A549 (cell line): ENCODE measurements around the gene GINS1. TPM values are rescaled to one million over a fixed set of nuclear protein-coding genes. Genes with fewer than 3 reads are reported as not detected.

ENCODE experiments used
- ATAC-seq, 2 experiments: fragments of 200-7000 bp in 1 of 2; fragments of >200 bp in 1 of 2; cut with Nextera tagmentation in 1 of 2; cut with Tn5 transposase in 1 of 2; 3 replicates each; pipeline versions ENCODE4 v1.8.0 to v1.9.1; 2018 to 2020; ENCODE audit warnings: mild to moderate bottlenecking in 1 of 2, moderate library complexity in 1 of 2
- CTCF ChIA-PET: fragments of 300-600 bp; sonication (Branson Sonifier 250); formaldehyde crosslinking; extraction: SDS; loops from one replicate; lab custom pipeline; 2021; ENCODE audit warnings: antibody characterized with exemption, inconsistent platforms; lab: Yijun Ruan, JAX
- POLR2A ChIA-PET: fragments of 350-600 bp; formaldehyde crosslinking; extraction: SDS; loops from one replicate; lab custom pipeline; 2021; ENCODE audit warnings: antibody characterized with exemption, inconsistent platforms; lab: Yijun Ruan, JAX
- DNase-seq, 2 experiments: peaks; one replicate each; pipeline versions ENCODE4 v3.0.0 to v3.0.0-alpha.2; 2011 to 2016; ENCODE audit warnings: low read depth in 1 of 2, low spot score in 1 of 2
- FAIRE-seq: peaks from 2 replicates; lab custom pipeline; 2011; peaks lifted over from hg19 to GRCh38; lab: Jason Lieb, UNC
- H3K27ac ChIP-seq, 2 experiments: fragments of >200 bp; sonication (Bioruptor Twin); formaldehyde crosslinking; 3 replicates each; pipeline ENCODE4 v1.5.1; 2016 to 2017
- H3K4me1 ChIP-seq: fragments of >200 bp; sonication (Bioruptor Twin); formaldehyde crosslinking; 3 replicates; pipeline ENCODE4 v1.6.1; 2016
- H3K4me2 ChIP-seq: fragments of >200 bp; sonication (Bioruptor Twin); formaldehyde crosslinking; 3 replicates; pipeline ENCODE4 v1.6.1; 2016
- H3K4me3 ChIP-seq: fragments of >200 bp; sonication (Bioruptor Twin); formaldehyde crosslinking; 3 replicates; pipeline ENCODE4 v1.5.1; 2016
- H3K9me3 ChIP-seq: fragments of >200 bp; sonication (Bioruptor Twin); formaldehyde crosslinking; 3 replicates; pipeline ENCODE4 v1.6.1; 2016
- BHLHE40 ChIP-seq: IDR thresholded peaks from 2 replicates; pipeline ENCODE4 v1.6.1; 2012; ENCODE audit warnings: low read depth, low read length, inconsistent platforms
- CBX2 ChIP-seq: fragments of 200-600 bp; sonication (generic); IDR thresholded peaks from 2 replicates; pipeline ENCODE4 v1.6.1; 2016; ENCODE audit warnings: low read depth, mild to moderate bottlenecking, borderline replicate concordance
- CBX8 ChIP-seq: fragments of 200-600 bp; sonication (generic); IDR thresholded peaks from 2 replicates; pipeline ENCODE4 v1.6.1; 2016
- CEBPB ChIP-seq, 2 experiments: fragments of >200 bp in 1 of 2; sonication (Bioruptor Twin) in 1 of 2; formaldehyde crosslinking in 1 of 2; IDR thresholded peaks; 2 replicates each; pipeline ENCODE4 v1.6.1; 2012 to 2016
- CHD2 ChIP-seq: fragments of 150-350 bp; IDR thresholded peaks from 2 replicates; pipeline ENCODE4 v1.6.1; 2014; ENCODE audit warnings: low read length; ENCODE audit not compliant: partially characterized antibody
- CTCF ChIP-seq: fragments of >200 bp; sonication (Bioruptor Twin); formaldehyde crosslinking; IDR thresholded peaks from 3 replicates; pipeline ENCODE4 v1.5.1; 2016
- EHMT2 ChIP-seq: fragments of 200-600 bp; sonication (generic); IDR thresholded peaks from 2 replicates; pipeline ENCODE4 v1.6.1; 2016; ENCODE audit warnings: antibody characterized with exemption, low read depth, mild to moderate bottlenecking, moderate library complexity
- ESRRA ChIP-seq: fragments of 150-350 bp; IDR thresholded peaks from 2 replicates; pipeline ENCODE4 v1.6.1; 2014; ENCODE audit warnings: mild to moderate bottlenecking, low read length, borderline replicate concordance
- FOSB ChIP-seq: fragments of 250-450 bp; sonication (Bioruptor Pico); IDR thresholded peaks from 2 replicates; pipeline ENCODE4 v1.5.0; 2020; ENCODE audit warnings: mild to moderate bottlenecking, moderate library complexity
- FOSL2 ChIP-seq, 2 experiments: fragments of 450-650 bp in 1 of 2; fragments of >200 bp in 1 of 2; sonication (Bioruptor Twin) in 1 of 2; formaldehyde crosslinking; IDR thresholded peaks; 2 replicates each; pipeline versions ENCODE4 v1.5.0 to v1.6.1; 2016 to 2020; ENCODE audit warnings: mild to moderate bottlenecking in 1 of 2, moderate library complexity in 1 of 2
- FOXS1 ChIP-seq: fragments of 250-450 bp; sonication (Bioruptor Pico); IDR thresholded peaks from 2 replicates; pipeline ENCODE4 v1.5.0; 2020; ENCODE audit warnings: mild to moderate bottlenecking, moderate library complexity
- GATA3 ChIP-seq: IDR thresholded peaks from 2 replicates; pipeline ENCODE4 v1.6.1; 2012; ENCODE audit warnings: borderline replicate concordance
- HDAC2 ChIP-seq: fragments of 200-600 bp; sonication (generic); IDR thresholded peaks from 2 replicates; pipeline ENCODE4 v1.6.1; 2016
- HOXA7 ChIP-seq: fragments of 250-450 bp; sonication (Bioruptor Pico); IDR thresholded peaks from 2 replicates; pipeline ENCODE4 v1.5.0; 2020; ENCODE audit warnings: mild to moderate bottlenecking, moderate library complexity
- HOXB5 ChIP-seq: fragments of 250-450 bp; sonication (Bioruptor Pico); IDR thresholded peaks from 2 replicates; pipeline ENCODE4 v1.5.0; 2020; ENCODE audit warnings: mild to moderate bottlenecking, moderate library complexity
- JUN ChIP-seq, 2 experiments: fragments of >200 bp; sonication (Bioruptor Twin); formaldehyde crosslinking; IDR thresholded peaks; 2 replicates in 1 of 2; 3 replicates in 1 of 2; pipeline ENCODE4 v1.6.1; 2016 to 2017
- KDM1A ChIP-seq: fragments of 200-600 bp; sonication (generic); IDR thresholded peaks from 2 replicates; pipeline ENCODE4 v1.6.1; 2016; ENCODE audit warnings: low read depth, mild to moderate bottlenecking
- KDM5A ChIP-seq: fragments of 200-600 bp; sonication (generic); IDR thresholded peaks from 2 replicates; pipeline ENCODE4 v1.6.1; 2016; ENCODE audit warnings: antibody characterized with exemption, mild to moderate bottlenecking
- MAZ ChIP-seq: fragments of 150-350 bp; IDR thresholded peaks from 2 replicates; pipeline ENCODE4 v1.6.1; 2014; ENCODE audit warnings: antibody characterized with exemption, low read depth, low read length, borderline replicate concordance
- MYC ChIP-seq: IDR thresholded peaks from 2 replicates; pipeline ENCODE4 v1.6.1; 2012; ENCODE audit warnings: mild to moderate bottlenecking, inconsistent platforms, low read length, improper control_type of control experiment, borderline replicate concordance
- NFE2L2 ChIP-seq: fragments of 150-350 bp; conservative IDR thresholded peaks from 2 replicates; pipeline ENCODE4 v1.6.1; 2014; ENCODE audit warnings: low read length
- PHF8 ChIP-seq: fragments of 200-600 bp; sonication (generic); IDR thresholded peaks from 2 replicates; pipeline ENCODE4 v1.6.1; 2016; ENCODE audit warnings: low read depth, mild to moderate bottlenecking, antibody characterized with exemption, moderate library complexity, borderline replicate concordance
- POLR2AphosphoS2 ChIP-seq: conservative IDR thresholded peaks from 2 replicates; pipeline ENCODE4 v1.6.1; 2012; ENCODE audit warnings: low read length, improper control_type of control experiment, inconsistent platforms
- RAD21 ChIP-seq, 2 experiments: fragments of >200 bp in 1 of 2; sonication (Bioruptor Twin) in 1 of 2; formaldehyde crosslinking in 1 of 2; IDR thresholded peaks in 1 of 2; conservative IDR thresholded peaks in 1 of 2; 2 replicates in 1 of 2; 3 replicates in 1 of 2; pipeline ENCODE4 v1.6.1; 2012 to 2018; ENCODE audit warnings: inconsistent platforms in 1 of 2
- RARB ChIP-seq: fragments of 250-450 bp; sonication (Bioruptor Pico); IDR thresholded peaks from 2 replicates; pipeline ENCODE4 v1.8.0; 2021; ENCODE audit warnings: mild to moderate bottlenecking, moderate library complexity
- RNF2 ChIP-seq: fragments of 200-600 bp; sonication (generic); IDR thresholded peaks from 2 replicates; pipeline ENCODE4 v1.6.1; 2016; ENCODE audit warnings: low read depth, mild to moderate bottlenecking, antibody characterized with exemption, moderate library complexity, borderline replicate concordance
- SMC3 ChIP-seq: fragments of >200 bp; sonication (Bioruptor Twin); formaldehyde crosslinking; IDR thresholded peaks from 3 replicates; pipeline ENCODE4 v1.6.1; 2018; ENCODE audit warnings: inconsistent platforms
- TFCP2L1 ChIP-seq: fragments of 250-450 bp; sonication (Bioruptor Pico); IDR thresholded peaks from 2 replicates; pipeline ENCODE4 v1.5.0; 2021; ENCODE audit warnings: mild to moderate bottlenecking
- TP53 ChIP-seq: fragments of 250-450 bp; sonication (Bioruptor Pico); IDR thresholded peaks from 2 replicates; pipeline ENCODE4 v1.5.0; 2021; ENCODE audit warnings: mild to moderate bottlenecking, moderate library complexity
- ZC3H11A ChIP-seq: fragments of 450-650 bp; IDR thresholded peaks from 2 replicates; pipeline ENCODE4 v1.6.1; 2014; ENCODE audit warnings: antibody characterized with exemption, mild to moderate bottlenecking
- ZFP36 ChIP-seq: fragments of 450-650 bp; IDR thresholded peaks from 2 replicates; pipeline ENCODE4 v1.6.1; 2014; ENCODE audit warnings: borderline replicate concordance; ENCODE audit not compliant: partially characterized antibody
- ZNF302 ChIP-seq: fragments of 250-450 bp; sonication (Bioruptor Pico); IDR thresholded peaks from 2 replicates; pipeline ENCODE4 v1.9.0; 2021; ENCODE audit warnings: inconsistent platforms, mild to moderate bottlenecking, moderate library complexity
- ZSCAN20 ChIP-seq: fragments of 250-450 bp; sonication (Bioruptor Pico); IDR thresholded peaks from 2 replicates; pipeline ENCODE4 v1.8.0; 2022; ENCODE audit warnings: mild to moderate bottlenecking, moderate library complexity
- WGBS: methylation state at CpG from one replicate; pipeline ENCODE4 v1.1.6; 2017; ENCODE audit errors: missing lambda C conversion rate; 5-methylcytosine and 5-hydroxymethylcytosine counted together
- polyA plus RNA-seq, 4 experiments: library from polyadenylated mRNA; depleted of rRNA in 3 of 4; stranded (reverse); fragments of >200 nt; fragmentation: RNase III in 1 of 4; extraction: RNeasy Plus Mini Kit Qiagen cat#74134 plus additional on column Dnase treatment in 1 of 4; gene quantifications; 2 replicates in 3 of 4; 3 replicates in 1 of 4; pipeline ENCODE4 v1.2.3, GENCODE V29; 2011 to 2017
- TF ChIP-seq, protein P1 (sequence below): IDR thresholded peaks from 2 replicates; pipeline ENCODE4 v1.6.1; 2012
- TF ChIP-seq, protein P2 (sequence below): fragments of 250-450 bp; sonication (Bioruptor Pico); IDR thresholded peaks from 2 replicates; pipeline ENCODE4 v1.5.0; 2020; ENCODE audit warnings: low read depth, mild to moderate bottlenecking, moderate library complexity

Gene GINS1
- polyA plus RNA-seq, 2 of the 4 experiments (the other 2 are of a cell fraction) = 34.2 to 46.4 TPM

GRCh38 chr20:25424536-25424935, 17.1 kb downstream of the GINS1 start:
- TF ChIP-seq ZC3H11A (no peak), RNF2 (no peak), CTCF (no peak), GATA3 (no peak), CEBPB (IDR thresholded peaks at IDR 0.05) (no peak), BHLHE40 (no peak), JUN (IDR thresholded peaks at IDR 0.05) (no peak), TP53 (CRISPR knock-in tag) (no peak), KDM1A (no peak), PHF8 (no peak), CHD2 (no peak), MAZ (no peak), ZNF302 (CRISPR knock-in tag) (no peak), ZFP36 (no peak), RAD21 (conservative IDR thresholded peaks at IDR 0.05 in 1 of 2, IDR thresholded peaks at IDR 0.05 in 1 of 2) (no peak), HOXB5 (CRISPR knock-in tag) (no peak), MYC (no peak), FOXS1 (CRISPR knock-in tag) (no peak), POLR2AphosphoS2 (no peak)
- TF ChIP-seq, all 56 proteins: peak for 0
- Histone ChIP-seq H3K4me2 (no peak overlapping the region), H3K4me1 (no peaks in the 10 kb centered on the region), H3K9me3 (no peaks in the 10 kb centered on the region), H3K4me3 (no peak overlapping the region), H3K27ac (no peak overlapping the region)
- POLR2A ChIA-PET = no interaction called here
- ATAC-seq (no peak), FAIRE-seq (peak; percentile 77), DNase-seq (no peak)
- CTCF ChIA-PET = interaction anchor here (1.3 kb wide), 1 partner anchor 26 kb away, joined by 3 read pairs; no protein-coding TSS in a partner anchor
- WGBS = 86% methylated on average over 3 of the region's 3 CpGs

DNA sequence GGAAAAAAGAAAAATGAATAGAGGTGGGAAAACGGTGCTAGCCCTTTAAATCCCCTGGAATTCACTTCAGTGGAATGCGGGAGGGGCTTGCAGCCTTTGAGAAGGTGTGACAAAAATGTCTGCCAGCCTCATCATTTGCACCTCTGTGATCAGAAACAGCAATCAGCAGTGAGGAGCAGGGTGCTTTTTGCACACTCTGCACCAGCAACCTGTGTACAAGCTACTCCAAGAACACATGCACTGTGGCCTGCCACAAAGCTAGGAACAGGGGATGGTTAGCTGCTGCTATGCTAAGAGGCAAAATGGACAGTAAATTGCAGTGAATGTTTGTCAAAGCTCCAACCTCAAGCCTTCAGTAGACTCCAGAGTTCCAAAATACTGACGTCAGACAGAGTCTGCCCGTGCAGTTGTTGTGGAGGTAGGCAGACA, 29.7 kb downstream of the GINS1 start:
- POLR2A ChIA-PET = no interaction called here
- Histone ChIP-seq H3K9me3 (no peaks in the 10 kb centered on the region), H3K27ac (peak overlapping the region in 1 of 2 experiments; percentile 2; a peak in 1 of 6 replicates), H3K4me2 (0 out of 3 replicates have a peak overlapping the region, but pooled peaks have one; percentile 6), H3K4me3 (no peak overlapping the region), H3K4me1 (peaks cover 8% of the 10 kb centered on the region; the same call in 1 of the 3 replicates)
- WGBS = 62% methylated on average over 4 of the region's 4 CpGs
- no peak for DNase-seq
- FAIRE-seq = no peak
- ATAC-seq = peak; percentile 24 to 58; a peak in 4 of 6 replicates
- CTCF ChIA-PET = interaction anchor here (1.0 kb wide), 1 partner anchor 169 kb away, joined by 3 read pairs; no protein-coding TSS in a partner anchor
- TF ChIP-seq RARB = no peak

DNA sequence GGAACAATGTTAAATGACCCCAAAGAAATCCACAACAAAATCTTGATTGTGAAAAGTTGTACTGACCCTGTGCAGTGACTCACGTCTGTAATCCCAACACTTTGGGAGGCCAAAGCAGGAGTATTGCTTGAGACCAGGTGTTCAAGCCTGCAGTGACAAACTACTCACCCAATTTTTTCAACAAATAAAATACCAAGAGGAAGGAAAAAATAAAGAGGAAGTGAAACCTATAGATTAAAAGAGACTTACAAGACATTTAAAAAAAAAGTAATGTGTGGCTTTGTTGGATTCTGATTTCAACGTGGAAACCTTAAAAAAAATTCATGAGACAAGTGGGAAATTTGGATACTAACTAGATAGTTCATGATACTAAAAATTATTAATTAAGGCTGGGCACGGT, 31.9 kb downstream of the GINS1 start:
- CTCF ChIA-PET = interaction anchor here (1.3 kb wide), 1 partner anchor 40 kb away, joined by 3 read pairs; no protein-coding TSS in a partner anchor
- 94% methylated on average over 3 of the region's 3 CpGs for WGBS
- TF ChIP-seq BHLHE40 (no peak), CBX2 (no peak), GATA3 (no peak), HDAC2 (no peak), HOXA7 (CRISPR knock-in tag) (no peak), EHMT2 (no peak), ZNF302 (CRISPR knock-in tag) (no peak), CBX8 (no peak), TFCP2L1 (CRISPR knock-in tag) (no peak), FOXS1 (CRISPR knock-in tag) (no peak), NFE2L2 (no peak), KDM5A (no peak), FOSB (CRISPR knock-in tag) (no peak), FOSL2 (IDR thresholded peaks at IDR 0.05) (no peak), FOSL2 (CRISPR knock-in tag; IDR thresholded peaks at IDR 0.05) (no peak), ESRRA (no peak), ZSCAN20 (CRISPR knock-in tag) (no peak), SMC3 (no peak)
- TF ChIP-seq, protein P1, sequence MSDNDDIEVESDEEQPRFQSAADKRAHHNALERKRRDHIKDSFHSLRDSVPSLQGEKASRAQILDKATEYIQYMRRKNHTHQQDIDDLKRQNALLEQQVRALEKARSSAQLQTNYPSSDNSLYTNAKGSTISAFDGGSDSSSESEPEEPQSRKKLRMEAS = no peak
- TF ChIP-seq, protein P2, sequence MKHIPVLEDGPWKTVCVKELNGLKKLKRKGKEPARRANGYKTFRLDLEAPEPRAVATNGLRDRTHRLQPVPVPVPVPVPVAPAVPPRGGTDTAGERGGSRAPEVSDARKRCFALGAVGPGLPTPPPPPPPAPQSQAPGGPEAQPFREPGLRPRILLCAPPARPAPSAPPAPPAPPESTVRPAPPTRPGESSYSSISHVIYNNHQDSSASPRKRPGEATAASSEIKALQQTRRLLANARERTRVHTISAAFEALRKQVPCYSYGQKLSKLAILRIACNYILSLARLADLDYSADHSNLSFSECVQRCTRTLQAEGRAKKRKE (CRISPR knock-in tag) = no peak
- Histone ChIP-seq H3K4me3 (no peak overlapping the region), H3K27ac (no peak overlapping the region), H3K4me1 (peaks cover 8% of the 10 kb centered on the region; the same call in 1 of the 3 replicates), H3K9me3 (no peaks in the 10 kb centered on the region), H3K4me2 (no peak overlapping the region)
- FAIRE-seq (no peak), DNase-seq (no peak), ATAC-seq (no peak)
- POLR2A ChIA-PET = no interaction called here
